AML-193 (cell line): ENCODE data around the gene TTLL7.
A peak's percentile ranks its signal among the peaks of the same experiment; 100 is the strongest.

Source experiments
- DNase-seq, 2 experiments: peaks; one replicate each; lab custom pipeline; 2025; lab: John Stamatoyannopoulos, UW

TTLL7 gene

GRCh38 chr1:83819436-83819835 lies 179.5 kb downstream of the TTLL7 start:
- DNase-seq = no peak

DNA sequence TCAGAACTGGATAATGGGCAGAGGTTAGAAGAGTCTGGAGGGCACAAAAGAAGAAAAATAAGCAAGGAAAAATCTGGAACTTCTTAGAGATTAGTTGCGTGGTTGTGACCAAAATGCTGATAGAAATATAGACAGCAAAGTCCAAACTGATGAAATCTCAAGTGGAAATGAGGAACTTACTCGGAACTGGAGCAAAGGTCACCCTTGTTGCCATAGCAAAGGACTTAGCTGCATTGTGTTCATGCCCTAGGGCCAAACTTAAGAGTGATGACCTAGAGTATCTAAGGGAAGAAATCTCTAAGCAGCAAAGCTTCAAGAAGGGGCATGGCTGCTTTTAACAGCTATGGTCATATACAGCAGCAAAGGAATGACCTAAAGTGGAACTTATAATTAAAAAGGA lies 180.0 kb downstream of the TTLL7 start:
- DNase-seq = peak; percentile 43 to 48

- no peak for DNase-seq
These were observed 182.1 kb downstream of the TTLL7 start for GRCh38 chr1:83816836-83817235.

DNA sequence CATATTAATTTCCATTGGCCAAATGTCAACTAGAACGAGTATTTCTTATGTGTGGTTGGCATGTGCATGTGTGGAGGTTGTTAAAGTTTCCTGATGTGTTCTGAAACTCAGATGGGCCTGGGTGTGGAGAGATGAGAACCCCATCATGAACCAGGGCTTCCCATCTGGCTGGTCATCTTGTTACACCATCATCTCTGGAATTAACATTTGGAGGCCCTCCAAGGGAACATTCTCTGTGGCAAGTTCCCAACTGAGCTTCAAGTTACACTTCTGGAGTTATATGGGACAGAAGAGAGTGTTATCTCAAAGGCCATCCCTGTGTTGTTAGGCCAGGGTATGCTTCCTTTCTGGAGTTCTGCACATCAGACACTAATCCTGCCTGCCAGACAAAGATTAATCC lies 183.6 kb downstream of the TTLL7 start:
- DNase-seq = no peak
